Activated naive CD4-positive, alpha-beta T cell treated with anti-CD3 and anti-CD28 coated beads, Interleukin-2, amount 10 ng/mL, durations not matched to agents 7 days and 5 days (primary cell): ENCODE measurements around the gene TXNIP.
"Not testable (repeated sequence)": the region's sequence is repeated elsewhere in the genome, so short reads cannot be mapped to it uniquely, and the experiment has no call there.

Source experiments
- CTCF ChIA-PET: fragments of 350-600 bp; sonication (Branson Sonifier 250); formaldehyde crosslinking; loops from one replicate; lab custom pipeline; 2021; ENCODE audit warnings: antibody characterized with exemption; lab: Charles Lee
- DNase-seq: peaks from one replicate; pipeline ENCODE4 v3.0.0-alpha.2; 2020
- H3K27ac Mint-ChIP-seq: one replicate; pipeline ENCODE4 v1.8.0; 2021; ENCODE audit warnings: mild to moderate bottlenecking, moderate library complexity, mixed read lengths
- H3K27me3 Mint-ChIP-seq: one replicate; pipeline ENCODE4 v1.8.0; 2021; ENCODE audit warnings: mild to moderate bottlenecking, mixed read lengths
- H3K36me3 Mint-ChIP-seq: one replicate; pipeline ENCODE4 v1.8.0; 2021; ENCODE audit warnings: mixed read lengths
- H3K4me1 Mint-ChIP-seq: one replicate; pipeline ENCODE4 v1.8.0; 2021; ENCODE audit warnings: mixed read lengths
- H3K4me3 Mint-ChIP-seq: one replicate; pipeline ENCODE4 v1.8.0; 2021; ENCODE audit warnings: mild to moderate bottlenecking, moderate library complexity, mixed read lengths
- H3K9me3 Mint-ChIP-seq: one replicate; pipeline ENCODE4 v1.8.0; 2021; ENCODE audit warnings: mixed read lengths

Gene TXNIP

GRCh38 chr1:145996433-145997015, at the start of gene TXNIP:
Gene TXNIP (minus strand): TSS chr1:145996579. CDS start chr1:145996266, 313 bp downstream.
- Mint-ChIP-seq H3K27ac (peak within 1 kb of the TSS; percentile 99), H3K9me3 (no peaks in the 10 kb centered on the region), H3K27me3 (no peaks in the 10 kb centered on the region), H3K36me3 (peaks cover 48% of the 10 kb centered on the region), H3K4me3 (peak within 1 kb of the TSS; percentile 97), H3K4me1 (peaks cover 60% of the 10 kb centered on the region)
- peak; percentile 98 for DNase-seq
- CTCF ChIA-PET, result interaction anchor here (1.0 to 11.5 kb wide), 3 partner anchors 10 to 17 kb away, joined by 3 to 132 read pairs (median 37); no protein-coding TSS in a partner anchor

GRCh38 chr1:146039844-146040194, 43.4 kb upstream of the TXNIP start:
- H3K36me3 Mint-ChIP-seq, result peaks cover 5% of the 10 kb centered on the region
- peaks cover 40% of the 10 kb centered on the region for H3K4me1 Mint-ChIP-seq
- H3K27ac Mint-ChIP-seq, result no peak overlapping the region
- H3K4me3 Mint-ChIP-seq, result no peak overlapping the region
- DNase-seq, result no peak
- H3K9me3 Mint-ChIP-seq, result no peaks in the 10 kb centered on the region
- H3K27me3 Mint-ChIP-seq, result peaks cover 36% of the 10 kb centered on the region
- CTCF ChIA-PET, result interaction anchor here (0.8 to 1.0 kb wide), 2 partner anchors 63 to 189 kb away, joined by 3 read pairs; no protein-coding TSS in a partner anchor

GRCh38 chr1:146036965-146037646, 40.7 kb upstream of the TXNIP start:
- Mint-ChIP-seq H3K27me3 (peaks cover 33% of the 10 kb centered on the region), H3K36me3 (peaks cover 5% of the 10 kb centered on the region), H3K4me3 (peak overlapping the region; percentile 95), H3K27ac (peak overlapping the region; percentile 99), H3K9me3 (no peaks in the 10 kb centered on the region), H3K4me1 (peaks cover 49% of the 10 kb centered on the region)
- CTCF ChIA-PET, result interaction anchor here (1.4 to 2.1 kb wide), 4 partner anchors 22 to 190 kb away, joined by 4 to 6 read pairs (median 6); no protein-coding TSS in a partner anchor
- peak; percentile 85 for DNase-seq

GRCh38 chr1:146036241-146036964, 40.0 kb upstream of the TXNIP start:
- H3K9me3 Mint-ChIP-seq, result no peaks in the 10 kb centered on the region
- H3K4me1 Mint-ChIP-seq, result peaks cover 49% of the 10 kb centered on the region
- H3K4me3 Mint-ChIP-seq, result peak overlapping the region; percentile 95
- peaks cover 34% of the 10 kb centered on the region for H3K27me3 Mint-ChIP-seq
- peak overlapping the region; percentile 99 for H3K27ac Mint-ChIP-seq
- DNase-seq, result no peak
- peaks cover 5% of the 10 kb centered on the region for H3K36me3 Mint-ChIP-seq
- CTCF ChIA-PET, result interaction anchor here (1.8 to 2.1 kb wide), 3 partner anchors 22 to 190 kb away, joined by 5 to 6 read pairs (median 6); no protein-coding TSS in a partner anchor

- peaks cover 31% of the 10 kb centered on the region for H3K27me3 Mint-ChIP-seq
- peaks cover 5% of the 10 kb centered on the region for H3K36me3 Mint-ChIP-seq
- peak overlapping the region; percentile 99 for H3K27ac Mint-ChIP-seq
- CTCF ChIA-PET, result interaction anchor here (1.0 kb wide), 1 partner anchor 58 kb away, joined by 3 read pairs; no protein-coding TSS in a partner anchor
- H3K9me3 Mint-ChIP-seq, result no peaks in the 10 kb centered on the region
- peak overlapping the region; percentile 72 for H3K4me3 Mint-ChIP-seq
- DNase-seq, result no peak
- peaks cover 49% of the 10 kb centered on the region for H3K4me1 Mint-ChIP-seq
Observed at GRCh38 chr1:146035048-146035423, 38.7 kb upstream of the TXNIP start.

- peaks cover 4% of the 10 kb centered on the region for H3K36me3 Mint-ChIP-seq
- no peak for DNase-seq
- H3K27ac Mint-ChIP-seq, result no peak overlapping the region
- H3K4me1 Mint-ChIP-seq, result peaks cover 36% of the 10 kb centered on the region
- no peaks in the 10 kb centered on the region for H3K9me3 Mint-ChIP-seq
- no peak overlapping the region for H3K4me3 Mint-ChIP-seq
- CTCF ChIA-PET, result interaction anchor here (1.0 to 2.5 kb wide), 9 partner anchors 11 to 187 kb away, joined by 3 to 26 read pairs (median 4); partner anchors contain the start of genes ANKRD34A, HJV, NUDT17 and POLR3GL
- H3K27me3 Mint-ChIP-seq, result peaks cover 25% of the 10 kb centered on the region
Observed at GRCh38 chr1:146032631-146033219, 36.3 kb upstream of the TXNIP start.

GRCh38 chr1:146031476-146031875, 35.1 kb upstream of the TXNIP start:
- DNase-seq, result no peak
- Mint-ChIP-seq H3K4me3 (no peak overlapping the region), H3K9me3 (no peaks in the 10 kb centered on the region), H3K36me3 (peaks cover 1% of the 10 kb centered on the region), H3K27ac (no peak overlapping the region), H3K27me3 (peaks cover 31% of the 10 kb centered on the region), H3K4me1 (peaks cover 24% of the 10 kb centered on the region)
- CTCF ChIA-PET, result interaction anchor here (1.2 to 2.5 kb wide), 3 partner anchors 19 to 68 kb away, joined by 5 to 26 read pairs (median 6); partner anchors contain the start of genes ANKRD34A and POLR3GL

- H3K9me3 Mint-ChIP-seq, result no peaks in the 10 kb centered on the region
- no peak overlapping the region for H3K27ac Mint-ChIP-seq
- H3K4me3 Mint-ChIP-seq, result no peak overlapping the region
- DNase-seq, result no peak
- H3K36me3 Mint-ChIP-seq, result no peaks in the 10 kb centered on the region
- peaks cover 41% of the 10 kb centered on the region for H3K27me3 Mint-ChIP-seq
- CTCF ChIA-PET, result no interaction called here
- H3K4me1 Mint-ChIP-seq, result peaks cover 7% of the 10 kb centered on the region
Observed at GRCh38 chr1:146029117-146029516, 32.7 kb upstream of the TXNIP start.

- H3K27ac Mint-ChIP-seq, result not testable (repeated sequence)
- peaks cover 60% of the 10 kb centered on the region for H3K27me3 Mint-ChIP-seq
Observed at GRCh38 chr1:146026650-146027049, 30.3 kb upstream of the TXNIP start.

GRCh38 chr1:146025787-146026495, 29.6 kb upstream of the TXNIP start:
- CTCF ChIA-PET, H3K4me1 Mint-ChIP-seq, H3K36me3 Mint-ChIP-seq, H3K4me3 Mint-ChIP-seq, H3K27ac Mint-ChIP-seq, DNase-seq, H3K9me3 Mint-ChIP-seq: not testable (repeated sequence)
- peaks cover 61% of the 10 kb centered on the region for H3K27me3 Mint-ChIP-seq

More at GRCh38 chr1:146026650-146027049, 30.3 kb upstream of the TXNIP start:
- CTCF ChIA-PET, result interaction anchor here (1.1 kb wide), 1 partner anchor 134 kb away, joined by 3 read pairs; no protein-coding TSS in a partner anchor
- not testable (repeated sequence) for H3K9me3 Mint-ChIP-seq, H3K36me3 Mint-ChIP-seq, H3K4me1 Mint-ChIP-seq, H3K4me3 Mint-ChIP-seq, DNase-seq

- peaks cover 78% of the 10 kb centered on the region for H3K27me3 Mint-ChIP-seq
- CTCF ChIA-PET, result interaction anchor here (1.0 kb wide), 1 partner anchor 131 kb away, joined by 4 read pairs; no protein-coding TSS in a partner anchor
- H3K4me3 Mint-ChIP-seq, result no peak overlapping the region
- no peaks in the 10 kb centered on the region for H3K36me3 Mint-ChIP-seq
- H3K4me1 Mint-ChIP-seq, result peaks cover 9% of the 10 kb centered on the region
- H3K9me3 Mint-ChIP-seq, result no peaks in the 10 kb centered on the region
- H3K27ac Mint-ChIP-seq, result no peak overlapping the region
- no peak for DNase-seq
Observed at GRCh38 chr1:146022403-146023127, 26.2 kb upstream of the TXNIP start.

- H3K27ac Mint-ChIP-seq, result no peak within 1 kb of the TSS
- no peaks in the 10 kb centered on the region for H3K36me3 Mint-ChIP-seq
- H3K4me3 Mint-ChIP-seq, result no peak within 1 kb of the TSS
- H3K27me3 Mint-ChIP-seq, result peaks cover 80% of the 10 kb centered on the region
- DNase-seq, result no peak
- no peaks in the 10 kb centered on the region for H3K9me3 Mint-ChIP-seq
- CTCF ChIA-PET, result interaction anchor here (1.0 to 2.2 kb wide), 4 partner anchors 11 to 176 kb away, joined by 3 to 11 read pairs (median 4); partner anchors contain the start of gene NUDT17
- peaks cover 9% of the 10 kb centered on the region for H3K4me1 Mint-ChIP-seq
Observed at GRCh38 chr1:146021622-146022402, 25.4 kb upstream of the TXNIP start, which contains the start of gene HJV. Gene HJV (minus strand): TSS chr1:146021735. CDS start chr1:146020231, 1,504 bp downstream.
